HG03432 (cell line): ENCODE results near the gene PGM2.
"Not testable (repeated sequence)": the region's sequence is repeated elsewhere in the genome, so short reads cannot be mapped to it uniquely, and the experiment has no call there.

ENCODE experiments used
- ATAC-seq: cut with Tn5 transposase; IDR thresholded peaks from one replicate; pipeline ENCODE4 v1.9.1; 2021; ENCODE audit warnings: mild to moderate bottlenecking, moderate library complexity; ENCODE audit not compliant: unreplicated experiment

The PGM2 gene

GRCh38 chr4:37826295-37827029 lies at the start of gene PGM2:
TSS of gene PGM2 (plus strand) at chr4:37826686. CDS start at chr4:37826733, 47 bp downstream.
- peak; percentile 98 for ATAC-seq

DNA sequence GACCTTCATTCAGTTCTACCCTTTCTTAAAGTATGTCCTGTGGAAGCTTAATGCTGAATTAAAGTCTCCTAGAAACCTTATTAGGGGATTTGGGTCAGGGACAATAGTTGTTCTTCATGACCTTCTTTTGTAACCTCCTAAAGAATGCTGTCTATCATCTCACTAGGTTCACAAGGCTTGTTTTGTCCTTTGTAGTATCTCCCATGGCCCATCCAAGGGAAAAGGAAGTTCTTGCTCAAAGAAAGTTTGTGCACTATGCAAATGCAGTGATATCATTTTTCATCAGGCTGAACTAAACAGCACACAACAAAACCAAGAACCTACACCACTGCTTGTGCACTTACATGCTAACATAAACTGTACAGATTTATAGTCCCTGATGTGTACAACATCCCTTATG lies 46.6 kb upstream of the PGM2 start:
- ATAC-seq, result no peak

- ATAC-seq, result no peak
These were observed 45.9 kb upstream of the PGM2 start for GRCh38 chr4:37780444-37781130.

DNA sequence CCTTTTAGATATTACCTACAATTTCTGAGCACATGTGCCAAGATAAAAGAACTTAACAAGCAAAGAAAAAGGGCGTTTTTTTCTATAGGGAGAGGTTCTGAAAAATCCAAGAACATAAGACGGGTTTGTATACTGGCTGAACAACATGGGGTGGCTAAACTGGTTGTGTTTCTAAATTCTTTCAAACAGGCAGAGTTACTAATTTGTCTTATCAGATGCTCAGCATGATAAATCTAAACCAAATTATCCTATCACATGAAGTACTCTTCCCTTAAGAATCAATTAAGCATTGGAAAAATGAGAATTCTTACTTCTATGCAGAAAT lies 45.4 kb upstream of the PGM2 start:
- ATAC-seq, result no peak

DNA sequence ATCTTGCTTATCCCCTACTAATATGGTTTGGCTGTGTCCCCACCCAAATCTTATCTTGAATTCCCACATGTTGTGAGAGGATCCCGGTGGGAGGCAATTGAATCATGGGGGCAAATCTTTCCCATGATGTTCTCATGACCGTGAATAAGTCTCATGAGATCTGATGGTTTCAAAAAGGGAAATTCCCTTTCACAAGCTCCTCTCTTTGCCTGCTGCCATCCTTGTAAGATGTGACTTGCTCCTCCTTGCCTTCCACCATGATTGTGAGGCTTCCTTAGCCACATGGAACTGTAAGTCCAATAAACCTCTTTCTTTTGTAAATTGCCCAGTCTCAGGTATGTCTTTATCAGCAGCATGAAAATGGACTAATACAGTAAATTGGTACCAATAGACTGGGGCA lies 40.2 kb upstream of the PGM2 start:
- ATAC-seq, result not testable (repeated sequence)

GRCh38 chr4:37787883-37788460 lies 38.5 kb upstream of the PGM2 start:
- ATAC-seq, result not testable (repeated sequence)

GRCh38 chr4:37788819-37789218 lies 37.7 kb upstream of the PGM2 start:
- no peak for ATAC-seq

DNA sequence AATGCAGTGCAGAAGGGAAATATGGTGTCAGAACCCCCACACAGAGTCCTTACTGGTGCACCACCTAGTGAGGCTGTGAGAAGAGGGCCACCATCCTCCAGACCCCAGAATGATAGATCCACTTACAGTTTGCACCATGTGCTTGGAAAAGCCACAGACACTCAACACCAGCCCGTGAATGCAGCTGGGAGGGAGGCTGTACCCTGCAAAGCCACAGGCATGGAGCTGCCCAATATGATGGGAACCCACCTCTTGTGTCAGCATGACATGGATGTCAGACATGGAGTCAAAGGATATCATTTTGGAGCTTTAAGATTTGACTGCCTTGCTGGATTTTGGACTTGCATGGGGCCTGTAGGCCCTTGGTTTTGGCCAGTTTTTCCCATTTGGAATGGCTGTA lies 34.2 kb upstream of the PGM2 start:
- no peak for ATAC-seq

DNA sequence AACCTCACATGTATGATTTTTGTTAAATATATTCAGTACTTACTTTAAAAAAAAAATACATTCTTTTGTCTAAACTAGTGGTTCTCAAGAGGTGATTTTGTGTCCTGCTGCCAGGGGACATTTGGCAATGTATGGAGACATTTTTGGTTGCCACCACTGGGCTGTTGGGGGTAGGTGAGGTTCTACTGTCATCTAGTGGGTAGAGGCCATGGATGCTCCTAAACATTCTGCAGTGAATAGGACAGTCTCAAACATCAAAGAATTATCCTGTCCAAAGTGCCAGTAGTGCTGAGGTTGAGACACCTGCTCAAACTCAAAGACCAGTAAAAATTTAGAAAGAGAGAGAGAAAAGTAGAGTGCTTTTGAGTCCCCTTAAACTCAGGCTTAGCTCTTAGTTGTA lies 32.9 kb upstream of the PGM2 start:
- ATAC-seq, result no peak

GRCh38 chr4:37794056-37794455 lies 32.4 kb upstream of the PGM2 start:
- no peak for ATAC-seq

GRCh38 chr4:37795581-37796195 lies 30.8 kb upstream of the PGM2 start:
- ATAC-seq, result no peak

- ATAC-seq, result no peak
These were observed 29.1 kb upstream of the PGM2 start for GRCh38 chr4:37797374-37797773.

- no peak for ATAC-seq
These were observed 28.6 kb upstream of the PGM2 start for GRCh38 chr4:37797923-37798322.

DNA sequence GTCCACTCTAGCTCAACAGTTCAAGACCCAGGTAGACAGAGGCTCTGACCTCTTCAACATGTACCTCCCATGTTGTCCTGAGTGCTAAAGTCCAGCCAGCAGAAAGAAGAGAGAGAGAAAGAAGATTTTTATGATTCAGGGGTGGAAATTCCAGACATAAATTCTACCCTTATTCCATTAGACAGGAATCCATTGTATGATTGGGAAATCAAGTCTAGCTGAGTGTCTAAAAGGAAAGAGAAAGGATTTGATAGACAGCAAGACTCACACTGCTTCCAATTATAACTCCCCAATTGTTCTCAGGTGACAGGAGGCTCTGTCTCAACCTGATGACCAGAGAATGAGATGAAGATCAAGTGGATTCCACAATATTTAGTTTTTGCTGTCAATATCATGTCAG lies 27.9 kb upstream of the PGM2 start:
- ATAC-seq, result no peak

- no peak for ATAC-seq
These were observed 26.4 kb upstream of the PGM2 start for GRCh38 chr4:37799941-37800554.

GRCh38 chr4:37802068-37802666 lies 24.3 kb upstream of the PGM2 start:
- no peak for ATAC-seq

DNA sequence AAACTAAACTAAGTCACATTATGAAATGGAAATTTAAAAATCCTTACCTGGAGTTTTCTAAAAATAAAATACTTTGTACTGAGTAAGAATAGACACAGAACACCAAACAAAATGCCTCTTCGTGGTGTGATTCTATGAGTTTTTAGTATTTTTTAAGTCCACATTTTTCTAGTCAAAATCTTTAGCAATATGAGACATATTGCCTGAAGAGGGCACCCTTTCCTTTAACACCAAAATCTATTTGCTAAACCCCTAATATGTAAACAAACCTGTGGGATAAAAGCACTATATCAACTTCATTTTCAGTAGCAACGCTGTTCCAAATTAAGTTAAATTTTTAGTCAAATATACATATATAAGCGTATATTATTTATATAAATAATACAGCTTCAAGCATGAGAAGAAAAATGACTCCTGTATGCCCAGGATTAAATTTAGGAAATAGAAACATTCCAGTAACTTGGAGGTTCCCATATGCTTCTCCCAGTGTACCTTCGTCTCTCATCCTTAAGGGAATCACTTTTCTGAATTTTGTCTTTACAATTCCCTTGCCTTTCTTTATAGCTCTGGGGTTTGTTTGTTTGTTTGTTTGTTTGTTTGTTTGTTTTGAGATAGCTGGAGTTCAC lies 23.0 kb upstream of the PGM2 start:
- no peak for ATAC-seq

DNA sequence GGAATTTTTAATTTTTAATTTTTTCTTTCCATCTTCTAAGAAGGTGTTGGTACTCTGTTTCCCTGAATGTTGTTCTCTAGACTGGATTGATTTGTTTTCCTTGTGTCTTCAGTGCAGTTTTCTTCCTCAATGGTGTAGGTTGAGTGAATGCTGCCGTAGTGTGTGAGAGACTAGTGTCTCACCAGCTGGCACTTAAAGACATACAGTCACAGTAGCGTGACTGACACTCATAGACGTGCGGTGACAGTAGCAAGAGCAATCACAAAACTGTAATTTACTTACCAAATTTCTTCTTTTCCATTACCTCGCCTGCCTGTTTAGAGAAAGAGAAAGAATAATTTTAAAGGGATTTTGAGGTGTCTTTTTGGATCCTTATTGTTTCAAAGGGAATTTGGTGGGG lies 21.4 kb upstream of the PGM2 start:
- peak; percentile 75 for ATAC-seq

DNA sequence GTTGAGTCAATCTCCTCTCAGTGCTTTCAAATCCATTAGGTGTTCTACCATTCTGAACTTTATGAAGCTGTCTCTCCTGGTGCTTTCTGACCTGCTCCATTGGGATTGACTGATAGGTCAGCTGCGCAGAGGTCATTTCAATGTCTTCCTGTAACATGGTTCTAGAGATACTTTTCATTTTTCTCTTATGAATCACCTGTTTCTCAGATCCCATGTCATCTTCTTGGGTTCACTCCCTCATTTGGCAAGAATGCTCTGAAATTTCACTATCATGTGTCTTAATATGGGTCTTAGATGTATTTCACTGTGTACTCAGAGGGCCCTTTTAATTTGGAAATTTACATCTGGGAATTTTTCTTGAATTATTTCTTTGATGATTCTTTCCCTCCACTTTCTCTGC lies 13.8 kb upstream of the PGM2 start:
- no peak for ATAC-seq

DNA sequence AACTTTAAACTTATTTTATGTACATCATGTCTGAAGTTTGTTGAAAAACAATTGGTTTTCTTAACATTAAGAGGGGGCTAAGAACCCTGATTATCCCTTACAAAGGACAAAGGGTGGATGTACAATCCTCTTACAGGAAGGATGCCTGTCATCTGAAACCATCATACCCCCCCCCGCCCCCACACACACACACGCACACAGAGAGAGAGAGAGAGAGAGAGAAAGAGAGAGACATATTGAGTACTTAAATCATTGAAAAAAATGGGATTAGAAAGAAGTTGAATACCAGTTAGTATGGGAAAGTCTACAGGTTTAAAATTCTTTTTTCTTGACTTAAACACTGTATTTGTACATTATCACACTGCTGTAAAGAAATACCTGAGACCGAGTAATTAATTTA lies 10.9 kb upstream of the PGM2 start:
- no peak for ATAC-seq

DNA sequence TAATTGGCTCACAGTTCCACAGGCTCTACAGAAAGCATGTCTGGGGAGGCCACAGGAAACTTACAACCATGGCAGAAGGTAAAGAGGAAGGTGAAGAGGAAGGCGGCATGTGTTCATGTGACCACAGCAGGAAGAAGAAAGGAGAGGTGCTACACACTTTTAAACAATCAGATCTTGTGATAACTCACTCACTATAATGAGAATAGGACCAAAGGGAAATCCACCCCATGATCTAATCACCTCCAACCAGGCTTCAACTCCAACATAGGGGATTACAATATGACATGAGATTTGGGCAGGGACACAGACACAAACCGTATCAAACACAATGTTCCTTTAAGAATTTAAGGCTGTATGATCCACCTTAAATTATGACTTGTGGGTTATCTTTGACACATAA lies 10.5 kb upstream of the PGM2 start:
- ATAC-seq, result no peak
